Measurements from ENCODE around the gene CALN1.
"Not testable (repeated sequence)": the region's sequence is repeated elsewhere in the genome, so short reads cannot be mapped to it uniquely, and the experiment has no call there.

Gene CALN1

DNA sequence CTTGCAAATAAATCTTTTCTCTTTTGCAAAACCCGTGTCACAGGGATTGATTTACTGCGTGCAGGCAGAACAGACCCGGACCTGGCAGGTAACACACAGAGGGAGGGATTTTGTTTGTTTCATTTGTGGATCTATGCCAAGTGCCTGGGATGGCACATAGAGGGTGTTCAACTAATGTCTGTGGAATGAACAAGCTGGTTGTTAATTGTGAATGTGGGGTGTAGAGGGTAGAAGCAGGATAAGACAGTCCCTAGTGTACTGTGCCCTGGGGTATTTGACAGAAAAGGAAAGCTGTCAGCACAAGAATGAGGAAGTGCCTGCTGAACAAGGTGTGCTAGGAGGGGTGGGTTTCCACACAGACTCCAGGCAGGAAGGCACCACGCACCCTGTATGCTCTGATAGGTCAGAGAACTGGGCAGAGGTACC lies 331.8 kb downstream of the CALN1 start:
- DNase-seq = no peak

DNA sequence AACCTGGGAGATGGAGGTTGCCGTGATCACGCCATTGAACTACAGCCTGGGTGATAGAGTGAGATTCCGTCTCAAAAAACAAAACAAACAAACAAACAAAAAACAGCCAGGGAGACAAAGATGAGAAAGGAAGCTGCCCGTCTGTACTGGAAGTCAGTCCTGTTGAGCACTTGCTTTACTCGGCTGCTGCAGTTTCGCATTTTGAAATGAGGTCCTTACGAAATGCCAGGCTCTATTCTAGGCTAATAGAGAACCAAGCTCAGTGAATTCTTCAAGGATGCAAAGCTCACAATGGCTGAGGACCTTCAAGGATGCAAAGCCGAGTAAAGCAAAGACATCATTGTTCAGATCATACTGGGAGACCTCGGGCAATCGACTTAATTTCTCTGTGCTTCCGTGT lies 333.3 kb downstream of the CALN1 start:
- no peak for DNase-seq

DNA sequence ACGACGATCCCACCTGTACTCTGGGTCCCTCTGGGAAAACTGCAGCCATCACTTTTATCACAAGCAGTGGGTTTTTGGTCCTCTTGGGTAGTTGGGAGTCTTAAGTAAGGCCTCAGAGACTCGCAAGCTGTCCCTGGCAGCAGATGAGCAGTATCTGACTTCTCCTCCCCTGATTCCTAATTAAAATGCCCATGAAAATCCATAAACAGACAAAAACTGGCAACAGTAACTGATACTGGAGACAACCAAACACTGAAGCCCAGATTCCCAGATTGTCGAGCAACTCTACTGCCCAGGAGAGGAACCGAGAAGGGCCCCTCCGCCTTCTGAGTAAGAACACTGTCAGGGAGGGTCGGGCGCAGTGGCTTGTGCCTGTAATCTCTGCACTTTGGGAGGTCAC lies 333.8 kb downstream of the CALN1 start:
- DNase-seq = no peak

DNA sequence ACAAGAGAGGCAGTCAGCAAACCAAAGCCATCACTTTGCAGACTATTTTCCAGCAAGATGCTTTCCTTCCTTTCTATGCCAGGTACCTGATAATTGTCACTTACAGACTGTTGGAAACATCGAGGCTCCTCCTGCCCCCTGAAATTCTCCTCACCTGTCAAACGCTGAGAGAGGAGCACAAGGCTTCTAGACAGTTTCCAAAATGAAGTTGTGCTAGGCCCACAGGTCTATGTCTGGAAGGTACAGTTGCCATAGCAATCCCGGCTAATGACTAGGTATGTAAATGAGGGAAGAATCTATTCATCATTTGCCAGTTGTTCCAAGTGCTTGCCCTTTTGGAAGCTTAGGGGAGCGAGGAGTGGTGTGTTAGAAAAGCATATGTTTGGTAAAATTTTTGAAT lies 334.4 kb downstream of the CALN1 start:
- no peak for DNase-seq

DNA sequence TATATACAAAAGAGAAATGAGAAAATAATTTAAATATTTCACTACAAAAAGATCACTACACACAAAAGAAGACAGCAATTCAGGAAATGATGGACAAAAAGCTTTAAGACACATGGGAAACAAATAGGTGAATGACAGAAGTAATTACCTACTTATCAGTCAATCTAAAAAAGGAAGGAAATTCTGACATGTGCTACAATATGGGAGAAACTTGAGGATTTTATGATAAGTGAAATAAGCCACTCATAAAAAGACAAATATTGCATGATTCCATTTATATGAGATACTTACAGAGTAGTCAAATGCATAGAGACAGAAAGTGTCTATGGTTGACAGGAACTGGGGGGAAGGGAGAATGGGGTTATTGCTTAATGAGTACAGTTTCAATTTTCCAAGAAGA lies 339.2 kb downstream of the CALN1 start:
- no peak for DNase-seq

DNA sequence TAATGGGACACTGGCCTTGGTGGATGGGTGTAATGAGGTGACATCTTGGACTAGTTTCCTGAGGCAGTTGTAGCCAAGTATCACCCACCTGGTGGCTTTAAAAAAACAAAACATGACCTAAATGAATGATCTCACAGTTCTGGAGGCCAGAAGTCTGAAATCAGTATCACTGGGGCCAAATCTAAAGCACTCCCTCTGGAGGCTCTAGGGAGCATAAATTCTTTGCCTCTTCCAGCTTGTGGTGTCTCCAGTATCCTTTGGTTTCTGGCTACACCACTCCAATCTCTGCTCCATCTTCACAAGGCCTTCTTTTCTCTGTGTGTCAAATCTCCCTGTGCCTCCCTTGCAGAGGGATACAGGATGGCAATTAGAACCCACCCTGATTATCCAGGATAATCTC lies 342.9 kb downstream of the CALN1 start:
- DNase-seq = no peak

DNA sequence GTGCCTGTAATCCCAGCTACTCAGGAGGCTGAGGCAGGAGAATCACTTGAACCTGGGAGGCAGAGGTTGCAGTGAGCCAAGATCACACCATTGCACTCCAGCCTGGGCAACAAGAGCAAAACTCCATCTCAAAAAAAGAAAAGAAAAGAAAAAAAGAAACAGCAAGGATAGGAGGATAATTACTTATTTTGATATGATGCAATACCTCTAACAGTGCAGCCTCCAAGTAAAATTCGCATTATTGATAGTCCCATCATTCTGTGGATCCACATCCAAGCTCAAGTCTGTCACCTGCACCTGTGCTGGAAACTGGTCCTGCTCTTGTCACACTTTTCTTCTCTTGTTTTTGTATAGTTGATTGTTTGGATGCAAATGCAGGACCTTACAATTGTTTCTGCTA lies 346.4 kb downstream of the CALN1 start:
- not testable (repeated sequence) for DNase-seq

DNA sequence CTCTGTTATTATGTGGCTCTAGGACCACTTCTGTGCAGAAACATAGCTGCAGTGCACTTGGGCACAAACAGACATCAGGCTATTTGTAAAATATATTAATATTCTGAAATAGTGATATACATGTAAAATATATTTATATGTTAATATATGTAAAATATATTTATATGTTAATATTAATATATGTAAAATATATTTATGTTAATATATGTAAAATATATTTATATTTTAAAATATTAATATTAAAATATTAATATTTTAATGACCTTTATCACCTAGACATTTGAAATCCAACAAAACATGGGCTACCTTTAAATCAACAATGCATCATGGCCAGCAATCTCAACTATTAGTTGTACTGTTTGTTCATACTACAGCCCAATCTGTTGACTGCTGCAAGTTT lies 347.2 kb downstream of the CALN1 start:
- DNase-seq = no peak

DNA sequence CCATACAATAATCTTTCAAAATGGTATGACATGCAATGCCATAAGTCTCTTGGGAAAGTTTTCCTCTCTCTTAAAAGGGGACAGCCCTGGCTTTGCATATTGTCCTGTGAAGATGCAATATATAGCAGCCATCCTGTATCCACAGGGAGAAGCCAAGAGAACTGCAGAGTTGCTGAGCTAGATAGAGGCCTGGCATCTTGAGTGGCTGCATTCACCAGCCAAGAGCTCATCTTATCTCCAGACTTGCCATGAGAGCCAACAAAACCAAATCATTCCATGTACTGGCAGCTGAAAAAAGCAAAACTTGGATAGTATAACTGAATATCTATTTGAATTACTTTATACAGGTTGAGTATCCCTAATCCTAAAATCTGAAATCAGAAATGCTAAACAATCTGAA lies 348.8 kb downstream of the CALN1 start:
- DNase-seq = no peak

DNA sequence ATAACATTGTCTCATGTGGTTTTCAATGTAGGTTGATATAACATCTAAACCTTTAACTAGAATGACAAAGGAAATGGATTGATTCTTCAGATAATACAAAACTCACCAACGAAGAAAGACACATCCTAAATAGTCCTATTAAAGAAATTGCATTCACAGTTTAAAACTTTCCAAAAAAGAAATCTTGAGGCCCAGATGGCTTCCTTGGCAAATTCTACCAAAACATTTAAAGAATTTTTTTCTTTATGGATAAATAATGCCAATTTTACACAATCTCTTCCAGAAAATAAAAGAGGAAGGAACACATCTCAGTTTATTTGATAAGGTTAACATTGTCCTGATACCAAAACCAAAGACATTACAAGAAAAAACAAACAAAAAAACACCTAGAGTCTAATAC lies 349.5 kb downstream of the CALN1 start:
- no peak for DNase-seq

DNA sequence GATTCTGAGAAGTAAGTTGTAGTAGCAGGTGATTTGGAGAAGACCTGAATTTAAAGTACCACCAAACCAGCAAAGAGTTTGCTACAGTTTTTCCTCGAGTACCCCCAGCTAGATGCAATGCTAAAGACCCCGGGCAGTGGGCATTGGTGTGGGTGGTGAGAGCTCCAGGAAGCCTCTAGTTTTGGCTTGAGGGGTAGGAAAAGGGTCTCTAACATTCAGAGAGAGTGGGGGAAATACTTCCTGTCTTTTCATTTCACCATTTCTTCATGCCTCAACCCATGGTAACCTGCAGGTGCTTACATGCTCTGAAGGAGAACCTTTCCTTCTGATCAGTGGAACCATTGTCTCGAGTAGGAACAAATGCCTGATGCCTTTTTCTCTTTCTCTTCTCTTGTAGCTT lies 352.2 kb downstream of the CALN1 start:
- DNase-seq = no peak

DNA sequence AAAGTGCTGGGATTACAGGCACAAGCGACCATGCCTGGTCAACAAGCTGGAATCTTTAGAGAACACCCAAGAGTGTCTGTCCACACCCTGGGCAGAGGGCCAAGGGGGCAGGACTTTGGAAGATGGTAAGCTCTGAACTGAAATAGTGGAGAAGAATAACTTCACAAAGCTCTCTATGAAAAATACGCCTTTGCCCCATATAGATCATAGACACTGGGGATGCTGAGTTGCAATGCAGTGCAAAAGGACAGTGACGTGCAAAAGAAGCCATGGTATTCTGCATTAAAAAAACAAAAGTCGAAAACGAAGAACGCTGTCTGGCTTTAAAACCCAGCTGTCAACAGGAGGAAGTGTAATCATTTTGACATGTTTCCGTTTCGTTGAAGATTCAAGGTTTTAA lies 353.6 kb downstream of the CALN1 start:
- DNase-seq = no peak

DNA sequence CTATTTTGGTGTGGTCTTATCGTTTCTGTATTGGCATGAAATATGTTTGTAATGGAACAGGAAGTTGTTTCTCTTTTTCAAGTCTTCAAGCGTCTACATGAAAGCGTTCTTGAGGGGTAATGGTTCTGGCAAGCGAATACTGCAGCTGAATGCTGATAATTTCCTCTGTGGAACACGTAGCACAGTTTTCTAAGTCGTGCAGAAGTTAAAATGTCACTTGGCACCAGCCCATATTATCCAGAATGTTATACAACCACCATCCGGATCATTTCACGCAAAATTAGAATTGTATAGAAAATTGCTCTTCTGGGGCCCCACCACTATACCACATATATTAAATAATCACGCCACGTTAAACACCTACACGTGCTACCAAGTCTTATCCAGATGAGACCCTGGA lies 354.3 kb downstream of the CALN1 start:
- DNase-seq = no peak

DNA sequence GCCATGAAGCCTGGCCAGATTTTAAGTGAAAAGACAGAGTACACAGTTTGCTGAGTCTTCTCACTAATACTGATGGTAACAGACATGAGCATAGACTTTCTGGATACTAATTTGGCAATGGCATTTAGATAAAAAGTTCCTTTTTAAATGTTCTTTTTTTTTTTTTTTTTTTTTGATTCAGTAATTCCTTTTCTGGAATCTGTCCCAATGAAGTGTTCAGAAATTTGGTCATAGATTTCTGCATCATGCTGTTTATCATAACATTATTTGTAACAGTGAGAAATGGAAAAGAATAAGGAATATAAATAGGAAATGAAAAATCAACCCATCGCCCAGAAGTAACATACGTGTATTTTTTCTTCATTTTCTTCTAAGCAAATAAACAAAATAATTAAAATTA lies 354.9 kb downstream of the CALN1 start:
- no peak for DNase-seq

DNA sequence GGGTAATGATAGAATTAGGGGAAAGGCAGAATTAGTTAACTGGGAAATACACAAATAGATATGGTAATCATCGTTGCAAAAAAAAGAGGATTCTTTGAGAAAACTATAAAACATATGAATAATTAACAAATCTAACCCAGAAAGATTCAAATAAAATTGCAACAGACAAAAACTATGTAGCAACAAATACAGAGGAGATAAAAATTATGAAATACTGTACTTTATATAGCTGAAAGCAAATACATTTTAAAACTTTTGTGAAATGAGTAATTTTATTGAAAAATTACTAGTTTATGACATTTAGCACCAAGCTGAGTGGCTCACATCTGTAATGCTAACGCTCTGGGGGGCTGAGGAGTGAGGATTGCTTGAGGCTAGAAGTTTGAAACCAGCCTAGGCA lies 356.7 kb downstream of the CALN1 start:
- DNase-seq = no peak

DNA sequence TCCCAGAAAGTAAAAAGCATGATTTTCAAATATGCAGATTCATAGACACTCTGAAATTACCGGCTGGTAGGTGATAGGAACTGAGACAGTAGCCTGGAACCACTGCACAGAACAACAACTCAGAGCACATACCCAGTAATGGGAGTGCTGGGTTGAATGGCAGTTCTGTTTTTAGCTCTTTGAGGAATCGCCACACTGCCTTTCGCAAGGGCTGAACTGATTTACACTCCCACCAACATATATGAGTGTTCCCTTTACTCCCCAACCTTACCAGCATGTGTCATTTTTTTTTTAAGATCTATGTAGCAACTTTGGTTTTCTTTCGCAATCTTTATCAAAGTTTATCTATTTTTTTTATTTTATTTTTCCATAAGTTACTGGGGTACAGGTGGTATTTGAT lies 358.8 kb downstream of the CALN1 start:
- no peak for DNase-seq

DNA sequence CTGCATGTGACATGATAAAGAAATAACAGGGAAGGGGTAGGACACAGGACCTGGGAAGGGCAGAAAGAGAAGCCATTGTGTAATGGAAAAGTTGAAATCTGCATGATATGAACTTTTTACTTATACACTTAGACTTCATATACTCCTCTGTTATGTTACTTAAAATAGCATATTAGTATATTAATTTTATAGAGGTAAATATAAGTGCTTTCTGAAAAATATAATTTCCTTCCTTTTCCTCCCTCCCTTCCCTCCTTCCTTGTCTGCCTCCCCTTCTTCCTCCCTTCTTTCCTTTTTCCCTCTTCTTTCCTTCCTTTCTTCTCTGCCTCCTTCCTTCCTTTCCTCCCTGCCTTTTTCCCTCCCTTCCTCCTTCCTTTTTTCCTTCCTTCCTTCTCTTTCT lies 363.7 kb downstream of the CALN1 start:
- DNase-seq = no peak

DNA sequence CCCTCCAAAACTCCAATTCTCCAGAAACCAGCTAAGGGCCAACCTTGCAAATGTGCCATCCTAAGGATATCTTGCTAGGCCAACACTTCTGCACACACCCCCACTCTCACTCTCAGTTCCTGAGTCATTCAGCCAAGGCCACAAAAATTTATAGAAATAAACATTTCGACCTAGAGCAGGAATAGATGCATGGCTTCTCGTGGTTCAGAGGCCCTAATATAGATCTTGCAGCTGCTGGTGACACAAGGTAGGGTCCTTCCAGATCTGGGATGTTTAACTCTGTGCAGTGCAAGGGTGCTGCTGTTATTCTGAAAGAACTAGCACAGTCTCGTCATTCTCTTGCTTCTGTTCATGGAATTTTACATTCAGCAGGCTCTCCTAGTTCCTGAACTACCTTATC lies 369.3 kb downstream of the CALN1 start:
- no peak for DNase-seq

DNA sequence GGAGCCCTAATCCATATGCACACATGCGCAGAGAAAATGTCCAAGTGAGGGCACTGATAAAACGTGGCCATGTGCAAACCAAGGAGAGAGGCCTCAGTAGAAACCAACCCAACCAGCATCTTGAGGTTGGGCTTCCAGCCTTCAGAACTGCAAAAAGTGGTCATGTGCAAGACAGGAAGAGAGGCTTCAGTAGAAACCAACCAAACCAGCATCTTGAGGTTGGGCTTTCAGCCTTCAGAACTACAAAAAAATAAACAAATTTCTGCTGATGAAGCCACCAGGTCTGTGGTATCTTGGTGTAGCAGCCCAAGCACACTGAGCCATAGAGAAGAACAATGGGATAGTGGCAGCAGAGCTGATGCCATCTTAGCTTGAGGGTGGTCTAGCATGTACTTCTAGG lies 371.5 kb downstream of the CALN1 start:
- no peak for DNase-seq

DNA sequence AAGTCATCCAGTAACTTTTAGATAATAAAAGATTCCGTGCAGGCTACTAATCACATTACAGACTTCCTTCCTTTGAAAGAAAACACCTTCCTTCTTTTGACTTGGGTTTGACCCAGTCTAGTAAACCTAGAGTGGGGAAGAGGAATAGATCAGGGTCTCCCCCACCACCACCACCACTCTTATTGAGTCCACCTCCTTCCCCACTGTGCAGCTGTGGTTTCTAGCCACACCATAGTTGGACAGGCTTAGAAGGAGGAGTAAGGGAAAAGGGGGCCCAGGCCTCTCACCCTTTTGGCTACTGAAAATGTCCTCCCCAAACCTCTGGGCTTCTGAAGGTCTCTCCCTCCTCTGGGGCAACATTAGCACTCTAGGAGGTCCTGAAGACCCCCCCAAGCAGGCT lies 372.7 kb downstream of the CALN1 start:
- DNase-seq = no peak

DNA sequence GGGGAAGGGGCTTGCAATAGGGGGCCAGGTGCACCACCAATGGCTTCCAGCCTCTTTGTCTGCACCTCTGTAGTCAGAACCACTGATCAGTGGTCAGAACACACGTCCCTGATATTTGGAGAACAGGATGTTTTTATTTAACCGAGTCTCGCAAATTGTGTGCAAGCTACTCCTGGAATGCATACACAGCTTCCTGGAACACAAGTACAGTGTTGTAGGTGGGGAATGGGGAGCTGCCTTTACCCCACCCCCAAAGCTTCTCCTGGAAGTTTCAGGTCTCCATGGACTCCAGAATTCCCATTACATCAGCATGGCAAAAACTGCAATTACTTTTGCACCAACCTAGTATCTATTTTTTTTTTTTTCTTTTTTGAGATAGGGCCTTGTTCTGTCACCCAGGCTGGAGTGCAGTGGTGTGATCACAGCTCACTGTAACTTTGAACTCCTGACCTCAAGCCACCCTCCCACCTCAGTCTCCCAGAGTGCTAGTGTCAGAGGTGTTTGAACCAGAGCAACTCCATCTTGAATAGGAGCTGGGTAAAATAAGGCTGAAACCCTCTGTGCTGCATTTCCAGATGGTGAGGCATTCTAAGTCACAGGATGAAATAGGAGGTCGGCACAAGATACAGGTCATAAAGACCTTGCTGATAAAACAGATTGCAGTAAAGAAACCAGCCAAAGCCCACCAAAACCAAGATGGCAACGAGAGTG lies 374.0 kb downstream of the CALN1 start:
- DNase-seq = no peak

DNA sequence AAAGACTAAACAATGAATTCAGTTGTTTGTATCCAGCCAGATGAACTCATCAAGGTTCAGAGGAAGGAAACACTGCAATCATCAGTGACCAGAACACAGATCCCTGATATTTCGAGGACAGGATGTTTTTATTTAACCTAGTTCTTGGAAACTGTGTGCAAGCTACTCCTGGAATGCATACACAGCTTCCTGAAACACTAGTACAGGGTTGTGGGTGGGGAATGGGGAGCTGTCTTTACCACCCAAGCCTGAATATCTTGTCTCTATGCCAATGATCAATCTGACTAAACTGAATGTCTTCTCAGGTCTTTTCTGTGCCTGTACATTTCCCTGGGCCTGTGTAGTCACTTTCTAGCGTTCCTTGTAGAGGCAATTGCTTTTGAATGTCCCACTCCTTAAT lies 374.6 kb downstream of the CALN1 start:
- no peak for DNase-seq

DNA sequence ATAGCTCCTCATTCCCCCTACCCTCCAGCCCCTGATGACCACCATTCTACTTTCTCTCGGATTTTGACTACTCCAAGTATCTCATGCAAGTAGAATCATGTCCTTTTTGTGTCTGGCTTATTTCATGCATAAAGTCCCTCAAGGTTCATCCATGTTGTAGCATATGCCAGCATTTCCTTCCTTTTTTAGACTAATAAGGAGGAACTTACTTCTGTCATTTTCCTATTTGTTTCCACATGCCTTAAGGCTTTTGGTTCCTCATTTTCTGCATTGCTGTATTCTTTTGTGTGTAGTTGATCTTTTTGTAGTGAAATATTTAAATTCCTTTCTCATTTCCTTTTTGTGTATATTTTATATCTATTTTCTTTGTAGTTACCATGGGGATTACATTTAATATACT lies 376.9 kb downstream of the CALN1 start:
- no peak for DNase-seq

DNA sequence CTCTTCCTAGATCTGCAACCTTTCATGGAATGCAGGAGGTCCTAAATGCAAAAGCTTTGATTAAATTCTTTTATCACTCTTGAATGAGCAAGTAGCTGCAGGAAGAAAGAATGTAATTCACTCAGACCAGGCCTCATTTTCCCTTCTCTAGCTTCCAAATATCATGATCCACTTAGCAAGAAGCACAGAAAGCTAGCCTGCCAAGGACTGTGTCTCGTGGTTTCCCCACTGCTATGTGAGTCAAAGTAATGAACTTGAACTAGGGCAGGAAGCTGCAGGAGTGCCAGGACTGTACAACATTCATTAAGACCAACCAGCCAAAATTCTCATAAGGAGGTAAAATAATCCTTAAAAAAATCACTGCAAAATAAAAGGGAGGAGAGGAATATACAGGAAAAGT lies 379.2 kb downstream of the CALN1 start:
- DNase-seq = no peak

DNA sequence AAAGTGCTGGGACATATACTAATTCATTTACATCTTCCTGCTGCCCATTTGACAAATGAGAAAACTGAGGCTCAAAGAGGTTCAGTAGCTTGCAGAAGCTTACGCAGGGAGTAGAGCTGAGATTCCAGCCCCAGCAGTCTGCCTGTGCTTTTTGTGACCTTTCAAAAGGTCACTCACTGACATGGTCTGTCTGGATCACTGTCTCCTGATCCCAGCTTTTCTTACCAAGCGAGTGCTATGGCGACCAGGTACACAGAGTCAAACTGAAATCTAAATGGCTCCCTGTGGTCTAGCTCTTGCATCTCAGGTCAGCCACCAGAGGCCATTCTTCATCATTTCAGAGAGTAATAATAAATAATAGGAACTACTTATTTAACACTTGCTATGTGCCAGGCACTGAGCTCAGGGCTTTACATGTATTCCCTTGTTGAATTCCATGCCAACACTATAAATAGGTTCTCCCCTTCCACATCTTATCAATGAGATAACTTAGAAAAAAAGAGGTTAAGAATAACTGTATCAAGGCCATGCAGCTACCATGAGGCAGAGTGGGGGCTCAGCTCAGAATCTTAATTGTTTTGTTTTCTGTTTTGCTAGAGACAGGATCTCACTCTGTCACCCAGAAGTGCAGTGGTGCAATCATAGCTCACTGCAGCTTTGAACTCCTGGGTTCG lies 381.0 kb downstream of the CALN1 start:
- no peak for DNase-seq

Data from NCI-H1105 (cell line).